ENCODE measurements around the gene SLC26A1. TPM values are rescaled to one million over a fixed set of nuclear protein-coding genes. Genes with fewer than 3 reads are reported as not detected.

SLC26A1 gene
- total RNA-seq, 1 experiment from 2014 or later = 0.68 TPM

DNA sequence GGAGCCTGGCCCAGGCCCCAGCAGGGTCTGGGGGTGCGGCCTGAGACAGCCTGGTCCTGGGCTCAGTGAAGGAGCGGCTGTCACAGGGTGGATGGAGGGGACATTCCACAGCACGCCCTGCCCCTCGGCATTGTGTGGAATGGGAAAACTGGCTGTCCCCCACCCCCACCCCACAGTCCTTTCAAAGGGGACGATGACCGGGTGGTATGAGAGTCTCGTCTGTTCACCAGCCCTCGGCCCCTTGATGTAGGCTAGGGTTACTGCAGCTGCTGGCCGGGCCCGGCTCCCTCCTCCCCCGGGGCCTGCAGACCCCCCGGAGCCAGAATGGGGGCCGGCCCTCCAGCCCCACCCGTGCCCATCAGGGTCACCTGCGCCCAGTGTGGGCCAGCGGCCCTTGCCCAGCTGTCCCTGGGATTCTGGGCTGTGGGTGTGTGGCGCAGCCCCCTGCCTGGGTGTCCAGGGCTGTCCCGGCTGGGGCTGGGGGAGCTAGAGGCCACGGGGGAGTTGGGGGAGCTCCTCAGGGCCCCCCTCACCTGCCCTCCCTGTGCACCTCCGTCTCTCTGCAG is 30.0 kb upstream of the SLC26A1 start:
- H3K4me1 Mint-ChIP-seq (ENCODE audit: low read depth, unreplicated experiment) = no peaks in the 10 kb centered on the region
- DNase-seq = no peak
- CTCF ChIA-PET = no interaction called here

DNA sequence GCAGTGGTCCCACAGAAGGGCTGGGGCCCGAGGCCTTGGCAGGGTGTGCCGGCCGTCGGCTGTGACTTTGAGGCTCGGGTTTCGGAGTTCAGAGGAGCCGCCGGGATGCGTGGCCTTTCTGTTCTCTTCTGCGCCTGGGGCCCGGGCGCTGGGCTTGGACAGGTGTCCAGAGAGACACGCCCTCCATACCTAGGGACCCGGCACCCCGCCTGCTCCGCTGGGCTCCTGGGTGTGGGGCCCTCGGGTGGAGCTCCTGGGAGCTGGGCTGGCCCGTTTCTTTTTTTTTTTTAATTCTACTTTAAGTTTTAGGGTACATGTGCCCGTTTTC is 29.5 kb upstream of the SLC26A1 start:
- TF ChIP-seq, protein P1, sequence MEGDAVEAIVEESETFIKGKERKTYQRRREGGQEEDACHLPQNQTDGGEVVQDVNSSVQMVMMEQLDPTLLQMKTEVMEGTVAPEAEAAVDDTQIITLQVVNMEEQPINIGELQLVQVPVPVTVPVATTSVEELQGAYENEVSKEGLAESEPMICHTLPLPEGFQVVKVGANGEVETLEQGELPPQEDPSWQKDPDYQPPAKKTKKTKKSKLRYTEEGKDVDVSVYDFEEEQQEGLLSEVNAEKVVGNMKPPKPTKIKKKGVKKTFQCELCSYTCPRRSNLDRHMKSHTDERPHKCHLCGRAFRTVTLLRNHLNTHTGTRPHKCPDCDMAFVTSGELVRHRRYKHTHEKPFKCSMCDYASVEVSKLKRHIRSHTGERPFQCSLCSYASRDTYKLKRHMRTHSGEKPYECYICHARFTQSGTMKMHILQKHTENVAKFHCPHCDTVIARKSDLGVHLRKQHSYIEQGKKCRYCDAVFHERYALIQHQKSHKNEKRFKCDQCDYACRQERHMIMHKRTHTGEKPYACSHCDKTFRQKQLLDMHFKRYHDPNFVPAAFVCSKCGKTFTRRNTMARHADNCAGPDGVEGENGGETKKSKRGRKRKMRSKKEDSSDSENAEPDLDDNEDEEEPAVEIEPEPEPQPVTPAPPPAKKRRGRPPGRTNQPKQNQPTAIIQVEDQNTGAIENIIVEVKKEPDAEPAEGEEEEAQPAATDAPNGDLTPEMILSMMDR (IDR thresholded peaks at IDR 0.05; ENCODE audit: unreplicated experiment) = no peak
- Mint-ChIP-seq H3K4me3 (ENCODE audit: low read depth, unreplicated experiment) (no peak overlapping the region), H3K36me3 (ENCODE audit: insufficient read depth, unreplicated experiment) (peaks cover 22% of the 10 kb centered on the region), H3K27me3 (ENCODE audit: unreplicated experiment) (no peaks in the 10 kb centered on the region), H3K9me3 (ENCODE audit: low read depth, unreplicated experiment) (no peaks in the 10 kb centered on the region), H3K27ac (ENCODE audit: unreplicated experiment) (no peak overlapping the region), H3K4me1 (ENCODE audit: low read depth, unreplicated experiment) (no peaks in the 10 kb centered on the region)
- BruUV-seq (replicated peaks) = no TSS peak
- DNase-seq = no peak
- intact Hi-C loops (cut with micrococcal nuclease; ENCODE audit: unreplicated experiment) = no loop called here
- CTCF ChIA-PET = no interaction called here

More for the DNA sequence above, 30.0 kb upstream of the SLC26A1 start:
- Mint-ChIP-seq H3K9me3 (ENCODE audit: low read depth, unreplicated experiment) (no peaks in the 10 kb centered on the region), H3K27ac (ENCODE audit: unreplicated experiment) (no peak overlapping the region), H3K27me3 (ENCODE audit: unreplicated experiment) (no peaks in the 10 kb centered on the region), H3K36me3 (ENCODE audit: insufficient read depth, unreplicated experiment) (peaks cover 24% of the 10 kb centered on the region), H3K4me3 (ENCODE audit: low read depth, unreplicated experiment) (no peak overlapping the region)
- BruUV-seq (replicated peaks) = no TSS peak
- TF ChIP-seq, protein P1 (IDR thresholded peaks at IDR 0.05; ENCODE audit: unreplicated experiment) = no peak
- intact Hi-C loops (cut with micrococcal nuclease; ENCODE audit: unreplicated experiment) = no loop called here

DNA sequence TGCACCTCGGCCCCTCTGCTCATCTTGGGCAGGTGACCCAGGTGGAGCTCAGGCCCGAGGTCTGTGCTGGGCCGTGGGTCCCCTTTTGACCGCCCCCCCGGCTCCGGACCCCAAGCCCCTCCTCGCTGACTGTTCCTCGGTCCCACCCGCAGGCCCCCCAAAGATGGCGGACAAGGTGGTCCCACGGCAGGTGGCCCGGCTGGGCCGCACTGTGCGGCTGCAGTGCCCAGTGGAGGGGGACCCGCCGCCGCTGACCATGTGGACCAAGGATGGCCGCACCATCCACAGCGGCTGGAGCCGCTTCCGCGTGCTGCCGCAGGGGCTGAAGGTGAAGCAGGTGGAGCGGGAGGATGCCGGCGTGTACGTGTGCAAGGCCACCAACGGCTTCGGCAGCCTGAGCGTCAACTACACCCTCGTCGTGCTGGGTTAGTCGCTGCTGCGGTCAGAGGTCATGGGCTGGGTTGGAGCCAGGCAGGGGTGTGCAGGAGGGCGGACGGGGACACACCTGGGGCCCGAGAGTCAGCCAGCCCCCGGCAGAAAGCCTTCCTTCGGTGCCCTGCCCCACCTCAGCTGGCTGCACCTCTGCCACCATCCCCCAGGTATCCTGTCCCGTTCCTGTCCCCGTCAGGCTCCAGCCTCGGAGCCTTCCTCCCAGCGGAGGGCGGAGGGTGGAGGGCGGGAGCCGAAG is 29.0 kb upstream of the SLC26A1 start:
- Mint-ChIP-seq H3K4me3 (ENCODE audit: low read depth, unreplicated experiment) (no peak overlapping the region), H3K27me3 (ENCODE audit: unreplicated experiment) (no peaks in the 10 kb centered on the region), H3K9me3 (ENCODE audit: low read depth, unreplicated experiment) (no peaks in the 10 kb centered on the region), H3K36me3 (ENCODE audit: insufficient read depth, unreplicated experiment) (peaks cover 20% of the 10 kb centered on the region), H3K27ac (ENCODE audit: unreplicated experiment) (no peak overlapping the region), H3K4me1 (ENCODE audit: low read depth, unreplicated experiment) (no peaks in the 10 kb centered on the region)
- no peak for DNase-seq
- CTCF ChIA-PET = no interaction called here
- TF ChIP-seq, protein P1 (IDR thresholded peaks at IDR 0.05; ENCODE audit: unreplicated experiment) = no peak
- no TSS peak for BruUV-seq (replicated peaks)
- intact Hi-C loops (cut with micrococcal nuclease; ENCODE audit: unreplicated experiment) = no loop called here

DNA sequence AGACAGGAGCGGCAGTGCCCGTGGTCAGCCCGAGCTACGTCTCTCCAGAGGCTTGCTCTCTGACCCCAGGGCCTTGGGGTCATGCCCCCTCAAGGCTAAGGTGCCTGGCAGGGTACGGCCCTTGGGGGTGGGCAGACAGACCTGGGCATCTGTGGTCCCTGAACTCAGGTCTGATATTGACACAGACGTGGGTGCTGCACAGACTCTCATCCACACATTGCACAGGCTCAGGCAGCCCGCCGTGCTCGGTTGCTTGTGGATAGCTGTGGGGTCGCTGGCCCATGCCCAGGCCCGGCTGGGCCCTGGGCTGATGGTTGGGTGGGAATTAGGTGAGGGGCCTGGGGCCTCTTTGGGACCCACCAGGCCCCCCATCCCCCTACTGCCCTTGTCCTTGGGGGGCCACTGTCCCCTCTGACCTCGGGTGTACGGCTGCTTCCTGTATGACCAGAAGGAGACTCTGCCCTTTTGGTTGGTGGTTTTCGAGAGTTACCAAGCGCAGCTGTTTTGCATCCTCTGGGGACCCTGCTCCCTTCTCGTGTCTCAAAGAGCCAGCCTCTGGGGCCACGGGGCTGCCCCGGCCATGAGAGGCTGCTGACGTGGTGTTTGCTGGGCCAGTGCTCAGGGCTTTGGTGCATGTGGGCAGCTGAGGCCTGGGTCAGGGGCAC is 28.3 kb upstream of the SLC26A1 start:
- no peak overlapping the region for H3K27ac Mint-ChIP-seq (ENCODE audit: unreplicated experiment)
- no peak overlapping the region for H3K4me3 Mint-ChIP-seq (ENCODE audit: low read depth, unreplicated experiment)
- DNase-seq = no peak
- TF ChIP-seq, protein P1 (IDR thresholded peaks at IDR 0.05; ENCODE audit: unreplicated experiment) = no peak
- no peaks in the 10 kb centered on the region for H3K9me3 Mint-ChIP-seq (ENCODE audit: low read depth, unreplicated experiment)
- H3K27me3 Mint-ChIP-seq (ENCODE audit: unreplicated experiment) = no peaks in the 10 kb centered on the region
- H3K36me3 Mint-ChIP-seq (ENCODE audit: insufficient read depth, unreplicated experiment) = peaks cover 15% of the 10 kb centered on the region
- no TSS peak for BruUV-seq (replicated peaks)
- intact Hi-C loops (cut with micrococcal nuclease; ENCODE audit: unreplicated experiment) = no loop called here
- no peaks in the 10 kb centered on the region for H3K4me1 Mint-ChIP-seq (ENCODE audit: low read depth, unreplicated experiment)
- CTCF ChIA-PET = no interaction called here

Data from Calu3 (cell line).